Stimulated activated CD4-positive, alpha-beta T cell treated with anti-CD3 and anti-CD28 coated beads, Interleukin-15, amount 100 ng/mL, for 24 hours (primary cell): ENCODE measurements around the gene C3.
"Not testable (repeated sequence)": the region's sequence is repeated elsewhere in the genome, so short reads cannot be mapped to it uniquely, and the experiment has no call there.

ENCODE experiments used
- DNase-seq: peaks from one replicate; pipeline ENCODE4 v3.0.0-alpha.2; 2020

Gene C3

DNA sequence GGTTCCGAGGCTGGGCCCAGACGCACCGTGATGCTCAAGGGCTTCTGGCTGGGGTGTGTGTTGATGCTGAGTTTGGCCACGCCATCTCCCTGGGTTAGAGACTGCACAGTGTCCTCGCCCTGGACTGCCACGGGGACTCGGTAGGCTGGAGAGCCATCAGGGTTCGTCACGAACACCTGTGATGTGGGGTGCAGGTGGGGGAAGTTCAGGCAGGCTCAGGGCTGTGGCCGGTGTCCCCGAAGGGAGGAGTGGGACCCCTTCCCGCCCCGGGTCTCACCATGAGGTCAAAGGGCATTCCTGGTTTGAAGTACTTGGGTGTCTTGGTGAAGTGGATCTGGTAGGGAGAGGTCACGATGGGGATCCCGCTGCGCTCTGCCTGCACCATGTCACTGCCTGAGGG lies 8.2 kb downstream of the C3 start:
- no peak for DNase-seq

DNA sequence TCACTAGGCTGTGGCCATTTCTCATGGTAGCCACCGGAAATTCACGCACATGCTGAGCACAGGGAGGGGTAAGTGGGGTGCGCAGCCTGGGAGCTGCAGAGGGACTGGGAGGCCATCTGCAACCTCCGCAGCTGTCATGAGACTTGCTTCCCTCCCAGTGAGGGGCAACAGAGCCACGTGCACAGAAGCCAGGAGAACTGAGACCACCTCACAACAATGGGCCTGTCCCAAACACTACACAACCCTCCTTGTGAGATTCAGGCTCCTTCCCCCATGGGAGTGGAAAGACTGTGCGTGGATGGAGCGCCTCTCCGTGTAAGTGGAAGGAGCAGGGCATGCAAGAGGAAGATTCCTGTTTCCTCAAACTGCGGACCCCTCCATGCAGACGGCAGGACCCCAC lies 8.8 kb downstream of the C3 start:
- no peak for DNase-seq

DNA sequence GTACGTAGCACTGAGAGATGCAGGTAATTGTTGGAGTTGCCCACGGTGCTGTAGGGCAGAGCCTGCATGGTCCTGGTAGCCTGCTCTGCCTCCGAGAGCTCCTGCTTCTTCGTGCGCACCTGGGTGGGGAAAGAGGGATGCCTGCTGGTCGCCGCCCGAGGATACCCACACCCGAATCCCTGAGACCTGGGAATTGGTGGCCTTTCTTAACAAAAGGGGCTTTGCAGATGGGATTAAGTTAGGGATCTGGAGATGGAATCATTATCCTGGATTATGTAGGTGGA lies 9.4 kb downstream of the C3 start:
- no peak for DNase-seq

DNA sequence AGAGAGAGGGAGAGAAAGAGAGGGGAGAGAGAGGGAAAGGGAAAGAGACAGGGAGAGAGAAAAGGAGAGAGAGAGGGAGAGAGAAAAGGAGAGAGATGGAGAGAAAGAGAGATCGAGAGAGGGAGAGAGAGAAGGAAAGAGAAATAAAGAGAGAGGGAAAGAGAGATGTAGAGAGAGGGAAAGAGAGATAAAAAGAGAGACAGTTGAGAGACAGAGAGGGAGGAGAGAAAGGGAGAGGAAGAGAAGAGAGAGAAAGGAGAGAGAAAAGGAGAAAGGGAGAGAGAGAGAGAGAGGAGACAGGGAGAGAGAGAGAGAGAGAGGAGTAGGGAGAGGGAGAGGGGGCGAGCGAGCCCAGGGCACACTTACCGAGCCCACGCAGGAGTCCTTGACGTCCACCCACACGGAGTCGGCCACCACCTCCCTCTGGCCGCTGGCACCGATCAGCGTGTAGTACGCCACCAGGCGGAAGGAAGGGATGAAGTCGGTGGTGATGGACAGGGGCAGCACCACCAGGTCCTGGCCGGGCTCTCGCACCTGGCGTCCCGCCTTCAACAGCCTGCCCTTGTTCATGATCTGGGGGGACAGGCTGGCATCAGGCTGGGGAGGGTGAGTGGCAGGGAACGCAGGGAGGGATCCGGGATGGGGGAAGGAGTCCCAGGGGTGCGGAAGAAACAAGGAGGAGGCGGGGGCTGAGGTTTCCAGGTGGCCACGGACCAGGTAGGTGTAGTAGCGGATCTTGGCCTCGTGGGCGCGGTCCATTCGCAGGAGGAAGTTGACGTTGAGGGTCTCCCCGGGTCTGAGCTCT lies 10.0 kb downstream of the C3 start:
- DNase-seq: peak; percentile 15

DNA sequence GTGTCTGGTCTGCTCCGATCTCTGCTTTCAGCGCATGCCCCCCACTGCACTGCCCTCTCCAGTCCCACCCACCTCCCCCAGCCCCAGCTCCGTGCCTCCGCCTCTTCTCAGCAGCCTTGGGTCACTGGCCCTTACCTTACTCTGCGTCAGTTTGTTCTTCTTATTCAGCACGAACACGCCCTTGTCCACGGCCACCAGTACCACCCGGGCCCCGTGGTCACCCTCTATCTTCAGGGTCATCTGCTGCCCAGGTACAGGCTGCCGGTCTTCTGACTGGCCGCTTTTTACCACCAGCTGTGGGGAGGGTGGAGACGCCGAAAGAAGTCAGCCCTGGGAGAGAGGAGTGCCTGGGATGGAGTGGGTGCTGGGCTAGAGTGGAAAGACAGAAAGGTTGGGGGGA lies 10.9 kb downstream of the C3 start:
- no peak for DNase-seq

DNA sequence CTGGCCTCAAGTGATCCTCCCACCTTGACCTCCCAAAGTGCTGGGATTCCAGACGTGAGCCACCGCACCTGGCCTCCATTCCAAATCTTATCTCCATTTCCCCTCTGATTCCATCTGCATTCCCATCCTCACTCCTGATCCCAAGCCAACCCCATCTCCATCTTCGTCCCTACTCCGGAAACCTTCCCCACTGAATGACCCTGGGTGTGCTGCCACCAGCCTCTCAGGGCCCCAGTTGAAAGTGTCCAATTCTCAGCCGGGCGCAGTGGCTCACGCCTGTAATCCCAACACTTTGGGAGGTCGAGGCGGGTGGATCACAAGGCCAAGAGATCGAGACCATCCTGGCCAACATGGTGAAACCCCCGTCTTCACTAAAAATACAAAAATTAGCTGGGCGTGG lies 11.5 kb downstream of the C3 start:
- not testable (repeated sequence) for DNase-seq

DNA sequence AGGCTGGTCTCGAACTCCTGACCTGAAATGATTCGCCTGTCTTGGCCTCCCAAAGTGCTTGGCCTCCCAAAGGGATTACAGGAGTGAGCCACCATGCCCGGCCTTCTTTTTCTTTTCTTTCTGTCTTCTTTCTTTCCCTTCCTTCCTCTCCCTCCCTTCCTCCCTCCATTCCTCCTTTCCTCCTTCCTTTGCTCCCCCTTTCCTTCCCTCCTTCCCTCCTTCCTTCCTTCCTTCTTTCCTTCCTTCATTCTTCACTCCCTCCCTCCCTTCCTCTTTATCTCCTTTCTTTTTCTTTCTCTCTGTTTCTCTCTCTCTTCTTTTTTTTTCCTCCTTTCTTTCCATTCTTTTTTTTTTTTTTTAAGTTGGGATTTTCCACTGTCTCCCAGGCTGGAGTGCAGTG lies 12.1 kb downstream of the C3 start:
- no peak for DNase-seq

DNA sequence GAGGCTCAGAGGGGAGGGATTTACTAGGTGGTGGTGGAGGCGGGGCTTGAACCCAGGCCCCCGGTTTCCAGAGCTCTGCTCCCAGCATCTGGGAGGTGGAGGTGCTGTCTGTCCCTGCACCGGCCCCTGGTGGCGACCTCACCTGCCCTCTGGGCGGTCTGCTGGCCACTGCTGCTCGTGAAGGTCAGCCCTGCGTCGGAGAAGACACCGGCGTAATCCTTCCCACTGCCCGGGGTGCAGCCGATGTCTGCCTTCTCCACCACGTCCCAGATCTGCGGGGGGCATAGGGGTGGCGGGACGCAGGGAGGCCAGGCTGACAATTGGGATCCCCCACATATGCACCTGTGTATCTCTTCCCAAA lies 12.8 kb downstream of the C3 start:
- no peak for DNase-seq

DNA sequence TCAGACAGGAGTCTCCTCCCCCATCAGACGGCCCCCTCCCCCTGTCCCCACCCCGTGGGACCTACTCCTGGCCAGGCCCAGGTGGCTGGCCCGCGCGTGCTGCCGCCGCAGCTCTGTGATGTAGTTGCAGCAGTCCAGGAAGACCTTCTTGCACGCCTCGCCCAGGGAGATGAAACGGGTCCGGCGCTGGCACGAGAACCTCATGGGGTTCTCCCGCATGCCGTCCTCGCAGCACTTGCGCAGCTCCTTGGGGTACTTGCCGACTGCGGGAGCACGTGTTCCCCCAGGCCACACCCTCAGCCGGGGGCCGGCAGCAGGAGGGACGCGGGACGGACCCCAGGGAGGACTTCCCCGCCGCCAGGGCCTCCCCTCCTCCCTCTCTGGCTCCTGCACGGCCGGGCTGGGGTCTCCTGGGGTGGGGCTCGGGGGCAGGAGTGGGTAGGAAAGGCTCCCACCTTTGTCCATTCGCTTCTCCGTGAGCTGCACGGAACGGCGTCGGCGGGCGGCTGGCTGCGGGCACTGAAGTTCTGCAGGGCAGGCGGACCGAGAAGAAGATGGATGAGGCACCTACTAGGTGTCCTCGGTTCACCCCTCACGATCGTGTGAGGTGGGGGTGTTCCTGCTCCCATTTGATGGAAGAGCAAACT lies 13.3 kb downstream of the C3 start:
- DNase-seq: no peak

DNA sequence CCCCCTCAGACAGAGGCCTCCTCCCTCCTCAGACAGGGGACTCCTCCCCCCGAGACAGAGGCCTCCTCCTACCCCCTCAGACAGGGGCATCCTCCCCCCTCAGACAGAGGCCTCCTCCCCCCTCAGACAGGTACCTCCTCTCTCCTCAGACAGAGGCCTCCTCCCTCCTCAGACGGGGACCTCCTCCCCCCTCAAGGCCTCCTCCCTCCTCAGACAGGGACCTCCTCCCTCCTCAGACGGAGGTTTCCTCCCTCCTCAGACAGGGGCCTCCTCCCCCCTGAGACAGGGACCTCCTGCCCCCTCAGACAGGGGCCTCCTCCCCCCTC lies 13.9 kb downstream of the C3 start:
- no peak for DNase-seq

DNA sequence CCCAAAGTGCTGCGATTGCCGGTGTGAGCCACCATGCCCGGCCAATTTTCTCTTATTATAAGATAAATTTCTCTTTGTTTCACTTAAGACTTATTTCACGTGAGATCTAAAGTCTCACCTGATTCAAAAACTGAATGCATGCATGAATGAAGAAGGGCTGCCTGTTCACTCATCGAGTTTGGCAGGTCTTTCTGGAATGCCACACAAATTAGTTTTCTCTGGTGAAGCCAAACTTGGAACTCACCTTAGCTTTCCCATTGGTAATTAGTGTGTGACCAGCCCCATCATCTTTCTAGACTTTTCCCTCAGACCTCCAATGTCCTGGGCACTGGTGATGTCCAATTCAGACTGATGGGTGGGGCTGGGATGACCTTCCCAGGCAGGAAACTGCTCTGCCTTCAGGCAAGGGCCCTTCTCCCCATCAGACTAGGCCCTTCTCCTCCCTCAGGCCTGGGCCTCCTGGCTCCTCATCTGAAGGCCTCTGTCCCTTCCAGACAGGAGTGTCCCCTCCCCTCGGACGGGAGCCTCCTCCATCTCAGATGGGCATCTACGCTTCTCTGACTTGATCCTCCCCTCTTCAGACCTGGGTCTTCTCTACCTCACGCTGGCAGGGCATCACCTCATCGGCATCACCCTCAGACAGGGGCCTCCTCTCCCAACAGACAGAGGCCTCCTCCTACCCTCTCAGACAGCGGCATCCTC lies 14.4 kb downstream of the C3 start:
- DNase-seq: no peak

DNA sequence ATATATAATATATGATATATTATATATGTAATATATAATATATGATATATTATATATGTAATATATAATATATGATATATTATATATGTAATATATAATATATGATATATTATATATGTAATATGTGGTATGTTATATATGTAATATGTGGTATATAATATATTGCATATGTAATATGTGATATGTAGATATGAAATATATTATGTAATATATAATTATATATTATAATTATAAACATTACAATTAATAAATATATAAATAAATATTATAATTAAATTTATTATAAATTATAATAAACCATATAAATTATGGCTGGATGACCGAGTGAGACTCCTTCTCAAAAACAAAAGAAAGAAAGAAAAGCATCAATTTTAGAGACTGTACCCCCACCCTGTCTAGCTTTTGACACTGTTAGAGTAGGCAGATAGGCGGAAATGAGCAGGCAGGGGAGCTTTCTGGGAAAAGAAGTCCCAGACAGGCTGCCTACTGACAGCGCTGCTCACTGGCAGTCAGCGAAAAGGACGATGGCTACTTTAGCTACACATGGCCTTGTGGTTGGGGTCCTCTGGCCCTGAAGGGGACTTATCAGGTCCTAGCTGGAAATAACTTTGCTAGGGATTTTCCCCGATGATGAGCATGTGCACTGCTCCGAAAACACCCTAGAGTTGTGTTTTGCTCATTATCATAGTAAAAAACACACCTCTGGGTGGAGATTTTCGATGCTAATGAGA lies 19.7 kb downstream of the C3 start:
- no peak for DNase-seq

DNA sequence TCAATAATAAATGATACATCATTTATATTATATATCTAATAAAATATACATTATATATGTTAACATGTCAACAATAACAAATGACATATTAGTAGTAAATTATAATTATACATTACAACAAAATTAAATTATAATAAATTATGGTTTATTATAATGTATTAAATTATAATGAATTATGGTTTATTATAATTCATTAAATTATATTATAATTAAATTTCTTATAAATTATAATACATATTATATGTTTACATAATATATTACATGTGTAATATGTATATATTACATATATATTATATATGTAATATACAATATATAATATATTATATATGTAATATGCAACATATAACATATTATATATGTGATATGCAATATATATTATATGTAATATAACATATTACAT lies 20.5 kb downstream of the C3 start:
- DNase-seq: no peak

DNA sequence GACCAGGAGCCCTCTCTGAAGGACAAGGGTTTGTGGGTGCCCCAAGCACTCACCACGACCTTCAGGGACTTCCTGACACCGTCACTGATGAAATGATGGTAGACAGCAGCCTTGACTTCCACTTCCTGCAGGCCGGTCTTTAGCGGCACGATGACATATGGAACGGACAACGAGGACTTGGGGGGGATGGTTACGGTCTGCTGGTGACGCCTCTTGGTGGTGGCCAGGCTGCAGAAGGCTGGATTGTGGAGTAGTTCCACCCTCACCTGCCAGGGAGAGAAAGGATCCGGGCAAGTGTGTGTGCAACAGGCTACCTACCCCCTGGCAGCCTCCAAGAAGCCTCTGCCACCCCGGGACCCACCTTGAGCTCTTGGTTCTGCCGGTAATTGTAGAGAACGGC lies 23.2 kb downstream of the C3 start:
- no peak for DNase-seq

DNA sequence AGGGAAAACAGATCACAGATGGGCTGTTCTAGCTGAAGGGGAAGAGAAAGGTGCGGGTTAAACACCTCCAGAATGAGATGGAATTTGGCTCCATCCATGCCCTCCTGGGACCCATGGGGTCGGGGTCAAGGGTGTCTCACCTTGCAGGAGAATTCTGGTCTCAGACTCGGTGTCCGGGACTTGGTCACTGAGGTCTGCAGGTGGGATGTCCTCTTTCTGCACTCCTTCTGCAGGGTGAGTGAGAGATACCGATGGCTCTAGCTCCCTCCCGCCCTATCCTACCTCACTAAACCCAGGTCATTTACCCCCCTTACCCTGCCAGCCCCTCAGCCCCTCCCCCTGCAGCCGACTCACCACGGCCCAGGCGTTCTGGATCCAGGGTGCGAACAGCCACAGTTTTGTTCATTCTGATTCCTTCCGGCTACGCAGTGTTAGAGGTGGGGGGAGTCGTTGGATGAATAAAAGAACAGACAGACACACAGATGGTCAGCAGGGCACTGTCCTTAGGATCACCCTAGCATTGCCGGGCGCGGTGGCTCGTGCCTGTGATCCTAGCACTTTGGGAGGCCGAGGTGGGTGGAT lies 24.1 kb downstream of the C3 start:
- no peak for DNase-seq

DNA sequence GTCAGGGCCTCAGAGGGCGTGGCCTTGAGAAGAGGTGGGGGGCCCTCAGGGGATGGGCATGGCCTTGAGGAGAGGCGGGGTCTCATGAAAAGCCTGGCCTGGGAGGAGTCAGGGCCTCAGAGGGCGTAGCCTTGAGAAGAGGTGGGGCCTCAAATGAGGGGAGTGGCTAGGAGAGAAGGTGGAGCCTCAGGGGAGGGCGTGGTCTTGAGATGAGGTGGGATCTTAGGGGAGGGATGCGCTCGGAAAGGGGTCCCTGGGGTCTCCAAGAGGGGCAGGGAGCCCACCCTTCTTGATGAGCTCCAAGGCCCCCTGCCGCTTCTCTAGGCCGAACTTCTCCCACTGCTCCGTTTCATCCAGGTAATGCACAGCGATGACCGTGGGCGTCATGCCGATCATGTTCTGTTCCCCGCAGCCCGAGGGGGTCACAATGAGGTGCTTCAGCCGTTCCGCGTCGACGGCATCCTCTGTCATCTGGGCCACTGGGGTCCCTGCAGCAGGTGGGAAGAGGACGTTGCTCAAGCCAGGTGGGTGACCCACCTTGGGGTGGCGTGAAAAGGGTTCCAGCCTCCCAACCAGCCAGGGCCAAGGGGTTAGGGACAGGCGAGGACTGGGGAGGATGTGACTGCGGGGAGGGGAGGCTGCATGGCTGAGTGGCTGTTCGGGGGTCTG lies 26.2 kb downstream of the C3 start:
- DNase-seq: peak; percentile 28

DNA sequence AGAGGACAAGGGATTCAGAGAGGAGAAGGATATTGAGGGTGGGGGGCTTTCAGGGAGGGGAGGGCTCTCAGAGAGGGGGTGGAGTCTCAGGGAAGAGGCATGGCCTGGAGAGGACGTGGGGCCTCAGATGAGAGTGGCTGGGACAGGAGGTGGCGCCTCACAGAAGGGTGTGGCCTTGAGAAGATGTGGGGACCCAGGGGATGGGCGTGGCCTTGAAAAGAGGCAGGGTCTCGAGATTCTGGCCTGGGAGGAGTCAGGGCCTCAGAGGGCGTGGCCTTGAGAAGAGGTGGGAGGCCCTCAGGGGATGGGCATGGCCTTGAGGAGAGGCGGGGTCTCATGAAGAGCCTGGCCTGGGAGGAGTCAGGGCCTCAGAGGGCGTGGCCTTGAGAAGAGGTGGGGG lies 26.8 kb downstream of the C3 start:
- peak; percentile 32 for DNase-seq

DNA sequence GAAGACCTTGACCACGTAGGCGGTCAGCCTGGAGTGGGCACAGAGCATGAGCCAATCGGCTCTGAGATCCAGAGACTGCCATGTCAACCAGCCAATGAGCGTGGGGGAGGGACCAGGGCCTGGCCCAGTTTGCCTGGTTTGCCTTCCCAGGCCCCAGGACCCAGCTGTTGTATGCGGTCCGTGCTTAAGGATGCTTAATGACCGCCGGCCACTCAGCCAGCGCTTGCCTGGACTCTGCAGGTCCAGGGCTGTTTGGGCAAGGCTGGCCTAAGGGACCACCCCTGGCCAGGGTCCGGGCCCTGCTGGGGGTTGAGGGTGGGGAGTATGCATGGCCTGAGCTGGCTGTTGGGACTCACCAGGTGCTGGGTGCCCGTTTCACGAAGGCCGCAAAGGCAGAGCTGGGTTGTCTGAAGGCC lies 27.4 kb downstream of the C3 start:
- DNase-seq: no peak

DNA sequence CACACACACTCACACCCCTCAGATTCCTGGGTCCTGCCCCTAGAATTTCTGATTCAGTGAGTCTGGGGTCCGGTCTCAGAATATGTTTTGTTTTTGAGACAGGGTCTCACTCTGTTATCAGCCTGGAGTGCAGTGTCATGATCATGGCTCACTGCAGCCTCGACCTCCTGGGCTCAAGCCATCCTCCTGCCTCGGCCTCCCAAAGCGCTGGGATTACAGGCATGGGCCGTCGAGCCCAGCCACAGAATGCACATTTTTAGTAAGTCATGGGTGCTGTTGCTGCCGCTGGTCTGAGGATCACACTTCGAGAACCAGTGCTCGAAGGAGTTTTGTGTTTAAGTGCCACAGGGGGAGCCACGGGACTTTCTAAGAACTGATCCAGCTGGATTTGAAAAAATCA lies 28.4 kb downstream of the C3 start:
- DNase-seq: no peak

DNA sequence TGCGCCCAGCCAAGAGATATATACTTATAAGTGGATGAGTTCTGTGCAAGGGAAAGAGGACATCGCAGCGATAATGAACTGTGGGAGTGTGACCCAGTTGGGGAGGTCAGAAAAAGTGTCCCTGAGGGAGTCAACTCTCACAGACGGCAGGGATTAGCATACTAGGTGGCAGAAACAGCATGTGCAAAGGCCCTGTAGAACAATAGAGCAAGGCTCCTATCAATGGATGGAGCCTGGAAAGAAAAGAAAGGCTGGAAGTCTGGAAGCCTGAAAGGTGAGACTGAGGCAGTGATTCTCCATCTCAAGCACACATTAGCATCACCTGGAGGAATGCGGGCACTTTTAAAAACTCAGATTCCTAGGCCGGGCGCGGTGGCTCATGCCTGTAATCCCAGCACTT lies 29.1 kb downstream of the C3 start:
- no peak for DNase-seq

DNA sequence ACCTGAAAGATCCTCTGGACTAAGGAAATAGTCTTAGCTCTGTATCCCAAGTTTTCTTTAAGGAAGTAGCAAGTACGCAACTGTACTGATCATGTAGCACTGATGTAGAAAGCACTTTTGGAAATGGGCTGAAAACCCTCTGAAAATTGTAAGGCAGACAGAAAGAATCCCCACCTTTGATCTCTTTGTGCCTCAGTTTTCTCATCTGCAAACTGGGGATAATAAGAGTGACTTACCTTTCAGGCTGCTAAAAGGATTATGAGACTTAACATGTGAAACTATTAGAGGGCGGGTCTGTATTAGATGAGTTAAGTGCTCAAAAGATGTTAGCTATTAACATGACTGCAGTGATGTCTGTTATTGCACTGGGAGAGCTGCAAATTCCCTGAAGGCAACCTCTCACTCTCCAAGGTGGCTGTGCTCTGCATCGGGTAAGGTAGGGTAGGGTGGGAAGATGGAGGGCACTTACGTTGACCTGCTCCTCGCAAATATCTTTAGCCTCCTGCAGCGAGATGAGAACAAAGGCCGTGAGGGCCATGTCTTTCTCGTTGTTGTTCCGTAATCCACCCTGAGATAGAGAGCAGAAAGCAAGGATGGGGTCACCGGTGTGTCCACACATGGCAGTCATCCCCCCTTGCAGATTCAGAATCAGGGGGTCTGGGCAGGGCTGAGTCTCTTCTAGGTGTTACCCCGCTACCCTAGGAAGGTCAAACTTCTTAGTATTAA lies 30.1 kb downstream of the C3 start:
- DNase-seq: no peak

DNA sequence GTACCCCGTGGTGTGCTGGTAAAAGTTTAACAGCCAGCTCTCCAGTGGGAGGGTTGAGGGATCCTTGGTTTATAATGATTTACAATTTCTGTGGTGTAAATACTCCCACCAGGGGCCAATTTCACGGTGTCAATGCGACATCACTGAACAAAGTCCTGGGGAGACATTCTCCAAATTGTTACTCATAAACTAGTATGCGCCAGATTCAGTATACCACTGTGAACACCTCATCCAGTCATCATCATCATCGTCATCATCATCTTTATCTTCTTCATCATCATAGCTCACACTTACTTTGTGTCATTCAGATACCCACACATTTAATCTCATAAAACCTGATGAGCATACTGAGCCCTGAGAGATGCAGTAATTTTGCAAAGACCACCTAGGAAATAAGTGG lies 33.3 kb downstream of the C3 start:
- no peak for DNase-seq

DNA sequence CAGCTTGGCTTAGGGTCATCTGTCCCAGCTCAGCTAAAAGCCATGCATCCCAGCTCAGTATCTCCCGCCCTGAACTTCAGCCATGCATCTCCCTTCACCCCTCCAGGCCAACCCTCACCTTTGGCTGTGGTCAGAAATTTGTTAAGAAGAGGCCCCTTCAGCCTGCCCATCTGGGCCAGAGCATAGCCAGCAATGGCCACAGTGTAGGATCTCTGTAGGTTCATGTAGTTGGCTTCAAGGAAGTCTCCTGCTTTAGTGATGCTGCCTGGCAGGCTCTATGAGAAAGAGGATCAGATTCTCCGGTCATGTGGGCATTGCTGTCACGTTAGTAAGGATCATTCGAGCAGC lies 33.8 kb downstream of the C3 start:
- DNase-seq: no peak
